ENCODE results near the gene MTA2.
A peak's percentile ranks its signal among the peaks of the same experiment; 100 is the strongest.

MTA2 gene

DNA sequence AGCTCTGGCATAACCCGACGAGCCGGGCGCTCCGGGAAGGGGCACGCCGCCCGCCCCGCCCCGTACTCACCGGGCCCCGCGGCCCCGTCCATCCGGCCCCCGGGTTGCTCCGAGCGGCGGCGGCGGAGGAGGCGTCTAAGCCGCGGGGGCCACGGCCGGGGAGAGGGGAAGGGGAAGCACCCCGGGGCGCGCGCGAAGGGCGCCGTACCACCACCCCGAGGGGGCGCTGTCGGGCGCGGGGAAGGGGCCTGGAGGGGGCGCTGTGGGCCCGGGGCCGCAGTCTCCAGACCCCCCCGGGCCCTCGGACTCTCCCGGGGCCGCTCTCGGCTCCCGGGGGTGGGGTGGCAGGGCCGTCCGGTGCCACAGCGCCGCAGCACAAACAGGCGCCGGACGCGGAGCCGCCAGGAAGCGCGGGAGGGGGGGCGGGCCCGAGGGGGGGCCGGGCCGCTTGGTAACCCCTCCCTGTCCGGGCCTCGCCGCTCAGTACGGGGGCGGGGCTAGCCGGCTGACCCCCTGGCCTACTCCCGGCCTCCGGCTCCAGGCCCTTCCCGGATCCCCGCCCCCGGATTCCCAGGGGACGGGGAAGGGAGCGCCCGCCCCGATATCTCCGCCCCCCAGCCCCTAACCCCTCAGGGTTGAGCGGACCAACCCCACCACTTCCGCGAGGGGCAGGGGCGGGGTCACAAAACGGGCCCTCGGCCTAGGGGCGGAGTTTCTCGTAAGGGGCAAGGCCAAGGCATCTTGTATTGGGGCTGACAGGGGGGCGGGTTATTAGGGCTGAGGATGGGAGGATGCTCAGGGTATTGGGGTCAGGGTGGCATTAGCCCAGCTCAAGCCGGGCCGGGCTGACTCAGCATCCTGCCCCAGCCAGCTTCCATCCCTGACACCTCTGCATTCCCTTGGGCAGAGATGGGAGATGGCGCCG lies 11.0 kb upstream of the MTA2 start, which contains the start of the genes EML3 and ROM1:
Gene EML3, minus strand, starts transcription at position 410 of the 925 bp plus-strand sequence. Its CDS starts 318 bp downstream, at position 92.
Gene ROM1, plus strand, starts transcription at position 892 of the 925 bp plus-strand sequence. Its CDS starts 25 bp downstream, at position 917.
- peak; percentile 92 for DNase-seq

DNA sequence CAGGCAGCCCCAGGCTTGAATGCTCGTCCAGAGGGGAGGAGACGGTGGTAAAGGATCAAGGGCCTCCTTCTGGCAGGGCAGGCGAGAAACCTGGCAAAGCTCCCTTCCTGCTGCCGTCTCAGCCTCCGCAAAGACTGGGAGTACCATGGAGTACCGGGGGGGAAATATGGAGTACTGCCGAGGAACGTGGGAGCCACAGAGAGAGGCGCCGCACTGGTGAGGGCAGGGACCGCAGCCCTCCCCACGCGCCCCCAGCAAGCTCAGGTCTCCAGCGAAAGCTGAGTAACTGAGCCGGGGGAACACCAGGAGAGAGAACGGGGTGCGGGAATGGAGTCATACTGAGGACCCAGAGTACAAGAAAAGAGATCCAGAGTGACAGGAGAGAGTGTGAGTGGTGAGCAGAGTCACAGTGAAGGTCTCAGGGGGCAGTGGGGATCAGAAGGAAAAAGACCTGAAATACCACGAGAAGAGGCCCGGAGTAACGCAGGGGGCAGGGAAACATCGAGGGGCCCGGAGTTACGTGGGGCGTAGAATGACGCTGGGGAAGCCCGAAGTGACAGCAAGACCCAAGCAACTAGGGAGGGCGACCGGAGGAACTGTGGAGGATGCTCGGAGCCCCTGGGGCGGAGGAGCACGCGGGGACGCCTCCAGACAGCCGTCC lies 10.2 kb upstream of the MTA2 start:
- DNase-seq, result no peak

DNA sequence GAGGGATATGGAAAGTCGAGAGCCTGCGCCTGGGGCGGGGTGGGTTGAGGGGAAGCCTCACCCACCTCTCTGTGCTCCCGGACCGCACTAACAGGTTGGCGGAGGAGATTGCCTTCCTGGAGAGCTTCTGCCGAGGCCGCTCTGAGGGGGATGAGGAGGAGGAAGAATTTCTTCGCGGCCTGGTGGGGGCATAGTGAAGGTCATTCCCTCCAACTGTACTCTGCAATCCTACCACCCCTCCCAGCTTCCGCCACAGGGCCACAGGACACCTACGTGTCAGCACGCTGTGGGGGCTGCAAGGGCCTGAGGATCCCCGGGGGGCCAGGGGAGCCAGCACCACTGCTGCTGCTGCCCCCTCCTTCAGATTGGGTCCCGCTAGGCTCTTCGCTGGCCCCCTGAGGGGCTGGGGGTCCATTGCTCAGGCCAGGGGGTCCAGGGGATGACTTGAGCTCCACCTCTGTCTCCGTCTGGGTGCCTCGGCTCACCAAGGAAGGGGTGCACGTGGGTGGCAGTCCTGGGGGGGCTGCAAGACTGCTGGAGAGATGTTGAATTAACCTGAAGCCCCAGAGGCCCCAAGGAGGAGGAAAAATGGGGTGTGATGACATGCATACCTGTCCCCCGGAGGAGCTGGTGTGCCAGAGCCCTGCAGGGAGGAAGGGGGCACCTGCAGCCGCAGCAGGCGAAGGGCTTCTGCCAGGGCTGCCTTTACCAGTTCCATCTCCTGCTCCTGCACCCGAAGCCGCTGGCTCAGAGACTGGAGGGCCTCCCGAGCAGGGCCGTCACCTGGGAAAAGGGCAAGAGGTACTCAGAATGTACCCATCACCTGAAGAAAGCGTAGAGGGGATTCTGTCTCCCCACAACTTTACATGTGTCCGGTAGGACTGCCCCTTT lies 9.4 kb upstream of the MTA2 start:
- no peak for DNase-seq

DNA sequence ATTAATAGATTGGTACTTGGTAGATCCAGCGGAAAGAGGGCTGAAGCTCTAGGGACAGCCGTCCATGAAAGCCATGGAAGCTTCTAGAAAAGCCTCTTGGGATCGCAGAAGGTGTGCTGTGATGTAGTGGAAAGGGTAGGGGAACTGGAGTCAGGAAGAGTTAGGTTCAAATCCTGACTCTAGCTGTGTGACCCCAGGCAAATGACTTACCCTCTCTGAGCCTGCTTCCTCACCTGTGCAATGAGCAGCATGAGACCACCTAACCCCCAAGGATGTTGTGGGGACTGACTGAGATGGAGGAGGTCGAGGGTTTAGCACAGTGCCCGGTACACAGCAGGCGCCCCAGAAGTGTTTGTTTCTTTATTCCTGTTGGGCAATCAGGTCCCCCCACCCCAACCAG lies 8.7 kb upstream of the MTA2 start:
- no peak for DNase-seq

DNA sequence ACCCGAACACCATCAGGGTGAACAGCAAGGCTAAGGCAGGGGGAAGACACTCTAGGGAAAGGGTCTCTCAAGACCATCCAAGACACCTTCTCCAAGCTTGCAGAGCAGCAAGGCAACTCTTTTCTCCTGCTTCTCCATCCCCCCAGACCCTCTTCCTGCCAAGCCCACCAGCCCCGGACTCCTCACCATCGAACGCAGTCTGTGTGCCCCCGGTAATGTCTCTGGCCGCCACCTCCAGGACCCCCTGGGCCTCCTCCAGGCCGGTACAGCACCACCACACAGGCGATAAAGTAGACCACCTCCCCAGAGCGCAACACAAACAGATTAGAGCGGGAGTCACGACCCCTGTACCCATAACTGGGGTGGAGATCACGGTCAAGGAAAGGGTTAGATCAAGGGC lies 7.1 kb upstream of the MTA2 start:
- no peak for DNase-seq

DNA sequence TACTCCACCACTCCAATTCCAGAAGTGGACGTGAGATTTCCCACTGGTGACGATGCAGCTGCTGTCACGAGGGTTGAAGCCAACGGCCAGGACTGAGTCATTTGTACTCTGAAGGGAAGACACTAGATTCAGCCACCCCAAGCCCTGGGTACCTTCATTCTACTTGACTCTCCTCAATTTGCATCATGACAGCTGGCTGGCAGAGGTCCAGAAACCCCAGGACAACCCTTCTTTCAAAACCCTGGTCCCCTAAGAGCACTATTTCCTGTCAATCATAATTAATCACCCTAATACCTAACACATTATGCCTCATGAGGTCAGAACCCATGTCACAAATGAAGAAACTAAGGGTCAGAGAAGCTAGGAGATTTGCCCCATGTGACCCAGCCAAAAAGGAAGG lies 6.0 kb upstream of the MTA2 start:
- no peak for DNase-seq

DNA sequence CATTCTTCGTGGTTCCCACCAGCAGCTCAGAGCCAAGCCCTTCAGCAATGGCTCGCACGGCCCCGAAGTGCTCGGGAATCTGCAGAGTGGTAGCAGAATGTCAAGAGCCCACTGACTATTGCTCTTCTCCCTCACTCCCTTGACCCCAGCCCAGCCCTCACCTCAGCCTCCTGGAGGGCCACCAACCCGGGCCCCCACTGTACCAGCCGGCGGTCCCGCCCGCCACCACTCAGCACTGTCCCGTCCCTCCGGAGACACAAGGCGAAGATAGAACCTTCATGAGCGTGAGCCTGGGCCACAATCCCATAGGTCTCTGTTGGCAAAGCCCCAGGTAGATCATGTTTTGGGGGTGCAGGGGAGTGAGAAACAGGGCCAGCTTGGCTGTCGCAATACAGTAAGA lies 4.2 kb upstream of the MTA2 start:
- no peak for DNase-seq

DNA sequence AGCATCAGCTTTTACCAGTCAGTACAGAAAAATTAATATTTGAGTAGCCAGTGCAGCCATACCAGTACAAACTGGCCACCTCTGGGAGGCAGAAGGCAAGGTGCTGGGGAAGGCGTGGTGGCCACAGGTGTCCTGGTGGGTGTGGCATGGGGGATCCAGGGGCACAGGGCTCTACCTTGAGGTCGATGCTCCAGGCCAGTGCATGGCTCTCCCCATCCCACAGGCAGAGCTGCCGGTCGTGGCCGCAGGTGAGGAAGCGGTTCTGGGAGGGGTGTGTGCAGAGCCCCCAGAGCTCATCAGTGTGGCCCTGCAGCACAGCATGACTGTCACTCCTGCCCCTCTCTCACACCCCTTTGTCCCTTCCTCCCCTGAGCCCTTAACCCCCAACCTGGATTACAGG lies 3.8 kb upstream of the MTA2 start:
- no peak for DNase-seq

DNA sequence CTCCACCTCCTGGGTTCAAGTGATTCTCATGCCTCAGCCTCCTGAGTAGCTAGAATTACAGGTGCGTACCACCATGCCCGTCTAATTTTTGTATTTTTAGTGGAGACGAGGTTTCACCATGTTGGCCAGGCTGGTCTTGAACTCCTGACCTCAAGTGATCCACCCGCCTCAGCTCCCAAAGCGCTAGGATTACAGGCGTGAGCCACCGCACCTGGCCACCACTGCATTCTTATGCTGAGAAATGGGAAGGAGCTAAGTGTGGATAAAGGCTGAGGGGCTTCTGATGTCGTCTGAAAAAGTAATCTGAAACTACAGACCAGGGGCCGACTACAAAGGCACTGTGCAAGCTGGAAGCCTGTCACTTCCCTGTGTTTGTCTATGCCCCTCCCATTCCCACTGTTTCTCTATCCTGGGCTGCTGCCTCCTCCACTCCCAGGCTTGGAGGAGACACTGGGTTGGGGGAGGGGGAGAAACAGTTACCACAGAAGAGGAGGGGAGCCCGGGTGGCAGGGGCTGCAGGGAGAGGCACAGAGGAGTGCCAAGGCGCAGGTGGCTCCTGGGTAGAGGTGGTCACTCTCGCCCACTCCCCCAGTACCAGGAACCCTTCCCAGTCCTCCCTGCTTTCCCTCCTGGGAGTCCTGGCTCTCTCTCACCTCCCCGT lies 2.9 kb upstream of the MTA2 start:
- no peak for DNase-seq

DNA sequence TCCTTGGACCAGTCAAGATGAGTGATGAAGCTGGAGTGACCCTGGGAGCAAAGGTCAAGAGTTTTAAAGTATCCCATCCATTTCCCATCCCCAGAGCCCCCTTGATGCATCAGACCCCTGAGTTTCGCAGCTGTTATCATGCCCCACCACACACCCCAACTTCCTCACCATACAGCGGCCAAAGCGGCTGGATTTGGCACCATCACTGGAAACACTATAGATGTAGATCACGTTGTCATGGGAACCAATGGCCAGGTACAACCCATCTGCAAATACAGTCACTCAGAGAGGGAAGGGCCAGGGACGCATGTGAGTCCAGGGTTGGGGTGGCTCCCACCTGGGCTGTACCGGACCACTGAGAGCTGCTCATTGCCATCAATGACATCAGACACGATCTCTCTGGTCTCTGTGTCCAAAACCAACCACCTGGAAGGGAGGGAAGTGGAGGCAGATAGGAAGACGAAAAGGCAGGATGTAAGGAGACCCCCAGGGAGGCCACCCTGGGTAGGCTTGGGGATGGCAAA lies 2.2 kb upstream of the MTA2 start:
- no peak for DNase-seq

DNA sequence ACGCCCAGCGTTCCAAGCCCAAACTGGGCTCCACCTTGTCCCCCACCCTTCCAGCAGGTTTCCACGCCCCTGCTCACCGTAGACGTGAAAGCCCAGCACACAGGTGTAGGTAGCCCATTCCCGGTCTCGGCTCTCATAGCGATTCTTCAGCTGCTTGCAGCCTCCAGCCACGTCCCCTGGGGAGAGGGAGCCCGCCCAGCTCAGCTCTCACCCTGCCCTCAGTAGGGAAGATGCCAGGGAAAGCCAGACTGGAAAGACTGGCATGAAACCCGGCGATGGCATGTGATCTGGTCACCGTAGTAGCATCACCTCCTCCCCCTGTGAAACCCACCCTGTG lies 1.4 kb upstream of the MTA2 start:
- no peak for DNase-seq

DNA sequence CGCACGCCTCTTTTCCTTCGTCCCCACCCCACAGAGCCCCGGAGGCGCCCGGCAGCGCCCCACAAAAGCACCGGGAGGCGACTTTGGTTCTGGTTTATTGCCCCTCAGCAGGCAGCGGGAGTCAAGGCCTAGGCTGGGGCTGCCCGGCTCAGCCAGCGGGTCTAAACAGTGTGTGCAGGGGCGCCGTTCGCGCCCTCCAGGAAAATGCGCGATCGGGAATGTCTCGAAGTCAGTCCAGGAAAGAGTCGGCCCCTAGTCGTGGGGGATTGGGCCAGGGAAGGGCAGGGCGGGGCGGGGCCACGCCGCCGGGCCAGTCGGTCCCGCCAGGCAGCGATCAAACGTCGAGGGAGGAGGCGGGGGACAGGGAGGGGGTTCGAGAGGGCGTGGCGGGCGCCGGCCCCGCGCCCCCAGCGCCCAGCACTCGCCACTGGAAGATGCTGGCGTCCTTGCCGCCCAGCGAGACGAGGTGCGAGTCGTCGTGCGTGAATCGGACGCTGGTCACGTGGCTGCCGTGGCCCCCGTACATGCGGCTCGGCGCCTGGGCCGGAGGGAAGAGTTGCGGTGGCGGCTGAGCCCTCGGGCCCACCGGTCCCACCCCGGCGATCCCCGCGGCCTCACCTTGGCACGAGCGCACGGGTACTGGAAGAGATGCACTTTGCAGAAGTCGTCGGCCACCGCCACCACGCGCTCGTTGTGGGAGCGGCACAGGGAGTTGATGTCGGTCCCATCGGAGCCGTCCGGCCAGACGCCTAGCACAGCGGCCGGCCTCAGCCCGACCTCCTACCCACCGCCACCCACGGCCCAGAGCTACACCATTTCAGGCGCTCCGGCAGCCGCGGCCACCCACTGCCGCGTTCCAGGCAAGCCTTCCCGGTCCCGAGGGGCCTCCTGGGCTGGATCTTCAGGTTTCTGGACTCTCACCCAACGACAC lies 741 bp upstream of the MTA2 start:
- no peak for DNase-seq

DNA sequence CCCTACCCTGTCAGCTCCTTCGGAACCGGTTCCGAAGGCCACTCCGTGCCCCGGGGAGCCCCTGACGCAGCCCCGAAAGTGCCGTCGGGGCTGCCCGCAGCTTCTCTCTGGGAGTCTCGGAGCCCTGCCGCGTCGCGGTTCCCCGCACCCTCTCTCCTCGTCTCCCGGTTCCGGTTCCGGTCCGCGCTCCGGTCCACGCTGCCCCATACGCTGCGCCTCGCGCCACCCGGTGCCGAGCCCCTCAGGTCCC lies 618 bp downstream of the MTA2 start:
- DNase-seq, result no peak

DNA sequence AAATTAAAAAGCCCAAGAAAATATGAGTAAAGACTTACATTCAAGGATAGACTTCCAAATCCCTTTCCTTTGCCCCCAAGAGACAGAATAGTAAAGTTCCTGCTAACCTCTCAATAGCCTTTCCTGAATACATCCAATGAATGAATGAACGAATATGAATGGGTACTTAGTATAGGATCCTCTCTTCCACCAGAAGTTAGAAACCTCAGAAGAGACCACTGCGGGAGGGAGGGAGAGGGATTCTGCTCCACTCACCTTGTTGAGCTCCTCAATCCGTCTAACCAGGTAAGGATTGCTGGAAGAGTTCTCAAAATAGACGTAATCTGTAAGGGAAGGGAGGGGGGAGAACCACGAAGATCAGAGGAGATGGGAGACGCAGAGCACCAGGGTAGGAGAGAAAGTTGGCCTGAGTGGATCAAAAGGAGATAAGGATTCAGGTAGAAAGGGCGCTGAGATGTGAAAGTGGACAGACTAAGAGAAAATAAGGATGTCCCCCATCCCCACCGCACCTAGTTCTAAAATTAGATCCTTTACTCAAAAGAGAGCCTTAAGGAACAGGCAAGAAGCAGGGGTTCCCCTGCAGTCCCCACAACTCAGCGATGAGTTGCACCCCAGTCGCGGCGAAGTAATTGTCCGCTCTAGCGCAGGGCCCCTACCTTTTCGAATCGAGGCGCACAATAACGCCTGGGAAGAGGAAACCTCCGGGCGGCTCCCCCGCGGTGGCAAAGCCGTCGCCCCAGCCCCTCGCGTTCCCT lies 1.1 kb downstream of the MTA2 start:
- no peak for DNase-seq

DNA sequence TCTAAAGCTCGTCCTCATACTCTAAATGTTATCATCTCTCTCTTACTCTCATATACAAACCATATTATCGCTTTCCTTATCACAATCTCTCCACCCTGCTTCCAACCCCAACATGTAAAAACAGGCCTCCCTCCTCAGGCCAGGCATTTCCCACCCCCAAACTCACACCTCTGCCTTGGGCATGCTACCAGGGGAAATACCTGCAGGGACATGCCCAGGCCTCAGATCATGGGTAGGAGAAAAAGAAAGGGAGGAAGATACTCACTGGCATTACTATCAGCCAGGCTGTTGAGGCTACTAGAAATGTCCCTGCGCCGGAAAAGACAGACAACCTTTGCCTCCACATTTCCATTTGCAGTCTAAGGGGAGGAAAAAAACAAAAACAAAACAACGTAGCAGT lies 1.8 kb downstream of the MTA2 start:
- no peak for DNase-seq

DNA sequence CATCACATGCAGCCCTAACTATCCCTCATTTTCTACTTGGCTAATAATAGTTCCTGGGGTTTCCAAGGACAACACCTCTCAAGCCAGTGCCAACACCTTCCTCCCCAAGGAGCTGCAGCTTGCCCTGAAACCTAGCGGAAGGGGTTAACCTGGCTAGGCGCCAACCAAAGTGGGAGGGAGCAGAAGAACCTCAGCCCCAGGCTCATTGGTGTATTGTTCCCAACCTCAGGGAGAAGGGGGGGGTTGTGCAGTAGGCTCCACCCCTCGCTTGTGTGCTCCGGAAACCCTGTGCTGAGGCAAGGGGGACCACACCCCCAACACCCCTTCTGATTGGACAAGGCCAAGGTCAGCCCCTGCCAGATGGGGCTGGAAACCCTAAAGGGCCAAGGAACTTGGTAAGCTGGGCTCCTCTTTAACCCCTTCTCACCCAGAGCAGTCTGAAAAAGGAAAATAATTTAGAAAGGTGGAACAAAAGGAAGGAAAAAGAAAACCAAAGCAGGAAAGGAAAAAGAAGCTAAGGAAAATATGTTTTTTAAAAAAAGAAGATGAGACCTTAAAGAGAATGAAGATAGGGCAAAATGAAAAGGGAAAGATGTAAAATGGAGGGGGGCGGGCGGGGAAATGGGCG lies 2.5 kb downstream of the MTA2 start:
- peak; percentile 91 for DNase-seq

DNA sequence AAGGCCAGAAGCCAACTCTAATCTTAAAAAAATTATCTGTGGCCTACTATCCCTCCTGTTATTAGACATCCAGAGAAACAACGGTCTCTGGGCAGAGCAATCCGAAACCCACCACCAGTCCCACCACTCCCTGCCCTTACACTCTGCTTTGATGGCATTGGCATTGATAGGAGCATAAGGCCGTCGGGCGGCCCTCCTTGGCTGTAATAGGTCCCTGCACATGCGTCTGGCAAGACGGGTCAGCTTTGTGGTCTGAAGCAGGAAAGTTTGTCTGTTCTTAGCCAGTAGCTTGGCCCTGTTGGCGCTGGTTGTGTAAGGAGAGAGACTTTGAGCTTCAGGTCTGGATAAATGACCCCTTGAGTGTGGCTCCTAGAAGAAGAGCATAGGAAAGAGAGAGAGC lies 6.5 kb downstream of the MTA2 start:
- no peak for DNase-seq

DNA sequence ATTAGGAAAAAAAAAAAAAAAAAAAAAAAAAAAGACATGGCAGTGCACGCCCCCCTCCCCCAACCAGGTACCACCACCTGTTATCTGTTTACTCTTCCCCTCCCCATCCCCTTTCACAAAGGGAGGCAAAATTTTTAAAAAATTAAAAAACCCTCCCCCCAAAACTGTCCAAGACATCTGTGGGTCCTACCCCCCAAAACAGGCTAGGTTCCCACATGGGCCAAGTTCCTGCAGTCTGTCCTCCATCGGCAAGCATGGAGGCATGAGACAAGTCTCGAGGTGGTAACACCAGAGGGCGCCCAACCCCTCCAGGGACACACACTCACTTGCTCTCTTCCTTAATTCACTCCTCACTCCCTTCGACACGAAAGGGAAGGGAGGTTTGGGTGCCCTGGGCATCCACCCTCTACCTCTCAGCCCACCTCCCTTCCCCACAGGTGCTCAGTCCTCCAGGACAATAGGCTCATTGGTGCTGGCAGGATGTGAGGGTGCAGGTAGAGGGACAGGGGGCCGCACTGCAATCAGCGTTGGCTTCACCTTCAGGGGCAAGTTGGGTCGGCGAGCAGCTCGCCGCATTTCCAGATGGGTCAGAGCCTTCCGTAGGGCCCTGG lies 8.1 kb downstream of the MTA2 start:
- peak; percentile 76 for DNase-seq

DNA sequence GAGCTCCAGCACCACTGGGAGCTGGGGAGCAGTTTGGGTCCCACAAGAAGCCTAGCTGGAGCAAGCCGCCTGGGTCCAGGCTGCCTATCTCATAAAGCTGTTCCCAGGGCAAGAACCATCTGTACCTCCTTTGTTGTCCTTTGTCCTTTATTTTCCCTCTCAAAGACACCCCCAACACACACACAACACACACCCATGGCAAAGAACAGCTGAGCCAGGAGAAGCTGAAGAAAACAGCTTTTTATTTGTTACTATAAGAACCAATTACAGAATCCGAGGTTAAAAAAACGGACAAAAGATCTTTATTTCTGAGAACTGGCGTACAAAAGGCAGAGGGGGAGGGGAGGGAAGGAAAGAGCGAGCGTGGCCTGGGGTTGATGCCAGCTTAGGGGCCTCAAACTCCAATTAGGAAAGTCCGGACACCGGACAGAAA lies 8.7 kb downstream of the MTA2 start:
- DNase-seq, result no peak

Measured in activated T-cell treated with anti-CD3 and anti-CD28 coated beads, Interleukin-2, amount 50 U/mL, for 1 hour (primary cell).